Glutamatergic neuron (in vitro differentiated cells): ENCODE results near the gene NHERF2. TPM values are rescaled to one million over a fixed set of nuclear protein-coding genes. Genes with fewer than 3 reads are reported as not detected.
A peak's percentile ranks its signal among the peaks of the same experiment; 100 is the strongest.

Experiments used
- DNase-seq: peaks from one replicate; pipeline ENCODE4 v3.0.0; 2022
- H3K27ac Mint-ChIP-seq: one replicate; pipeline ENCODE4 v1.8.0; 2020; ENCODE audit warnings: mild to moderate bottlenecking, mixed read lengths, inconsistent platforms; ENCODE audit not compliant: unreplicated experiment
- H3K27me3 Mint-ChIP-seq: one replicate; pipeline ENCODE4 v1.8.0; 2020; ENCODE audit warnings: mild to moderate bottlenecking, moderate library complexity, mixed read lengths, inconsistent platforms; ENCODE audit not compliant: unreplicated experiment
- H3K36me3 Mint-ChIP-seq: one replicate; pipeline ENCODE4 v1.8.0; 2020; ENCODE audit warnings: mild to moderate bottlenecking, mixed read lengths, inconsistent platforms; ENCODE audit not compliant: unreplicated experiment
- H3K4me1 Mint-ChIP-seq: one replicate; pipeline ENCODE4 v1.8.0; 2020; ENCODE audit warnings: mild to moderate bottlenecking, low read depth, mixed read lengths, inconsistent platforms; ENCODE audit not compliant: unreplicated experiment
- H3K4me3 Mint-ChIP-seq: one replicate; pipeline ENCODE4 v1.8.0; 2020; ENCODE audit warnings: mild to moderate bottlenecking, mixed read lengths, inconsistent platforms; ENCODE audit not compliant: unreplicated experiment
- H3K9me3 Mint-ChIP-seq: one replicate; pipeline ENCODE4 v1.8.0; 2020; ENCODE audit warnings: mild to moderate bottlenecking, moderate library complexity, mixed read lengths, inconsistent platforms; ENCODE audit not compliant: unreplicated experiment
- CTCF ChIP-seq: fragments of 200-600 bp; sonication (generic); IDR thresholded peaks from one replicate; pipeline ENCODE4 v1.5.0; 2021; ENCODE audit not compliant: partially characterized antibody, unreplicated experiment
- total RNA-seq: library from RNA; stranded (reverse); fragmentation: NEBNext Ultra II Directional; extraction: Animal tissue kit (Norgen Biotek cat#: 25700); gene quantifications from one replicate; pipeline ENCODE4 v1.2.1, GENCODE V29; 2021; ENCODE audit not compliant: unreplicated experiment

NHERF2 gene
- total RNA-seq, 1 donor from 2014 or later: 22.3 TPM

- peak overlapping the region; percentile 77 for H3K27ac Mint-ChIP-seq
- DNase-seq: peak; percentile 98
- H3K4me3 Mint-ChIP-seq: peak overlapping the region; percentile 83
- peaks cover 7% of the 10 kb centered on the region for H3K4me1 Mint-ChIP-seq
- H3K9me3 Mint-ChIP-seq: peaks cover 10% of the 10 kb centered on the region
- H3K27me3 Mint-ChIP-seq: peaks cover 20% of the 10 kb centered on the region
- no peaks in the 10 kb centered on the region for H3K36me3 Mint-ChIP-seq
- TF ChIP-seq CTCF: peak; percentile 98
These were observed 3.3 kb upstream of the NHERF2 start for GRCh38 chr16:2023092-2024031.

- peak overlapping the region; percentile 86 for H3K27ac Mint-ChIP-seq
These were observed 2.7 kb upstream of the NHERF2 start for GRCh38 chr16:2024032-2024420.

GRCh38 chr16:2025251-2025650, 1.5 kb upstream of the NHERF2 start:
- Mint-ChIP-seq H3K27ac (no peak overlapping the region), H3K36me3 (no peaks in the 10 kb centered on the region), H3K4me3 (peak overlapping the region; percentile 52), H3K27me3 (peaks cover 15% of the 10 kb centered on the region), H3K9me3 (peaks cover 11% of the 10 kb centered on the region), H3K4me1 (peaks cover 6% of the 10 kb centered on the region)
- no peak for DNase-seq
- TF ChIP-seq CTCF: no peak

More at GRCh38 chr16:2024032-2024420, 2.7 kb upstream of the NHERF2 start:
- Mint-ChIP-seq H3K4me3 (peak overlapping the region; percentile 88), H3K36me3 (no peaks in the 10 kb centered on the region), H3K9me3 (peaks cover 10% of the 10 kb centered on the region), H3K4me1 (peaks cover 6% of the 10 kb centered on the region), H3K27me3 (peaks cover 18% of the 10 kb centered on the region)
- no peak for DNase-seq
- no peak for TF ChIP-seq CTCF

GRCh38 chr16:2025878-2026460, 733 bp upstream of the NHERF2 start:
- no peak for TF ChIP-seq CTCF
- no peak for DNase-seq
- Mint-ChIP-seq H3K27me3 (peaks cover 11% of the 10 kb centered on the region), H3K4me3 (peak overlapping the region; percentile 52), H3K4me1 (peaks cover 6% of the 10 kb centered on the region), H3K9me3 (peaks cover 11% of the 10 kb centered on the region), H3K27ac (no peak overlapping the region), H3K36me3 (no peaks in the 10 kb centered on the region)
